Astrocyte (in vitro differentiated cells and primary cell): ENCODE results near the gene MYRIP.

Experiments used
- EZH2 ChIP-seq: IDR thresholded peaks from 2 replicates; pipeline ENCODE4 v1.6.1; 2012; ENCODE audit warnings: mild to moderate bottlenecking, low read length, inconsistent platforms; ENCODE audit not compliant: insufficient read depth
- TF ChIP-seq, protein P1 (sequence below): IDR thresholded peaks from 2 replicates; pipeline ENCODE4 v1.5.1; 2011; ENCODE audit warnings: low read depth, mild to moderate bottlenecking, inconsistent platforms, low read length, moderate library complexity; ENCODE audit not compliant: insufficient read depth

DNA sequence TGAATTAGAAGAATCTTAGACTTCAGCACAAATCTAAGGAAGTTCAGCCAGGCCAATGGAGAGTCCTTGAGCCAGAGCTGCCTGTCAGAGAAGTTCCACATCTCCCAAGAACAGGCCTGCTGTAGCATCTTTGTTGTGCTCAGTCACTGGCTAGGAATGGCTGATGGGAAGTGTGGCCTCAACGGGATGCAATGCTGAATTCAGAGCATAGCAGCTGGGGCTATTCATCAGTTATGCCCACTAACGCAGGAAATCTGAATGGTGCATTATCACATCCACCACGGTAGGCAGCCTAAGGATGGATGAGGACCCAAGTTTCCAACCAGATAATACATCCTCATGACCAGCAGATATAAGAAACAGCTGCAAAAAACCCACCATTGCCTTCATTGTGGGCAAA, 496.9 kb downstream of the MYRIP start:
- TF ChIP-seq EZH2, result no peak
- TF ChIP-seq, protein P1, sequence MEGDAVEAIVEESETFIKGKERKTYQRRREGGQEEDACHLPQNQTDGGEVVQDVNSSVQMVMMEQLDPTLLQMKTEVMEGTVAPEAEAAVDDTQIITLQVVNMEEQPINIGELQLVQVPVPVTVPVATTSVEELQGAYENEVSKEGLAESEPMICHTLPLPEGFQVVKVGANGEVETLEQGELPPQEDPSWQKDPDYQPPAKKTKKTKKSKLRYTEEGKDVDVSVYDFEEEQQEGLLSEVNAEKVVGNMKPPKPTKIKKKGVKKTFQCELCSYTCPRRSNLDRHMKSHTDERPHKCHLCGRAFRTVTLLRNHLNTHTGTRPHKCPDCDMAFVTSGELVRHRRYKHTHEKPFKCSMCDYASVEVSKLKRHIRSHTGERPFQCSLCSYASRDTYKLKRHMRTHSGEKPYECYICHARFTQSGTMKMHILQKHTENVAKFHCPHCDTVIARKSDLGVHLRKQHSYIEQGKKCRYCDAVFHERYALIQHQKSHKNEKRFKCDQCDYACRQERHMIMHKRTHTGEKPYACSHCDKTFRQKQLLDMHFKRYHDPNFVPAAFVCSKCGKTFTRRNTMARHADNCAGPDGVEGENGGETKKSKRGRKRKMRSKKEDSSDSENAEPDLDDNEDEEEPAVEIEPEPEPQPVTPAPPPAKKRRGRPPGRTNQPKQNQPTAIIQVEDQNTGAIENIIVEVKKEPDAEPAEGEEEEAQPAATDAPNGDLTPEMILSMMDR, result no peak
